IMR-90 (cell line): Measurements from ENCODE around the gene RSBN1L.

Experiments used
- CTCF ChIP-seq: conservative IDR thresholded peaks from 2 replicates; pipeline ENCODE4 v1.5.1; 2012; ENCODE audit warnings: mild to moderate bottlenecking, low read depth, low read length, improper control_type of control experiment
- ELK1 ChIP-seq: fragments of 150-350 bp; IDR thresholded peaks from 2 replicates; pipeline ENCODE4 v1.6.1; 2016; ENCODE audit warnings: low read depth, mild to moderate bottlenecking, low read length, moderate library complexity, borderline replicate concordance
- POLR2A ChIP-seq: IDR thresholded peaks from 2 replicates; pipeline ENCODE4 v1.6.1; 2012; ENCODE audit warnings: mild to moderate bottlenecking, low read depth, low read length
- RAD21 ChIP-seq: IDR thresholded peaks from 2 replicates; pipeline ENCODE4 v1.6.1; 2012; ENCODE audit warnings: low read length, improper control_type of control experiment
- SMC3 ChIP-seq: fragments of 150-350 bp; IDR thresholded peaks from 2 replicates; pipeline ENCODE4 v1.6.1; 2016; ENCODE audit warnings: low read depth, mild to moderate bottlenecking, antibody characterized with exemption, low read length, moderate library complexity

GRCh38 chr7:77734659-77735421 lies 38.6 kb downstream of the RSBN1L start:
- TF ChIP-seq CTCF (no peak), ELK1 (no peak), SMC3 (no peak), POLR2A (no peak), RAD21 (no peak)
